Stomach (tissue), 4 donors: Measurements from ENCODE around the gene SHANK3.

ENCODE experiments used
- POLR2AphosphoS5 ChIP-seq, 3 donors: sonication (generic); formaldehyde crosslinking; IDR thresholded peaks; one replicate each; pipeline ENCODE4 v1.6.1; 2016; ENCODE audit warnings: antibody characterized with exemption in 3 of 3
- TF ChIP-seq, protein P1 (sequence below), 7 experiments: fragments of 450-650 bp in 4 of 7; fragments of 200-600 bp in 3 of 7; sonication (generic) in 3 of 7; IDR thresholded peaks; one replicate each; pipeline ENCODE4 v1.5.1; 2016 to 2019; ENCODE audit warnings: antibody characterized with exemption in 7 of 7, control low read depth in 2 of 7, mild to moderate bottlenecking in 1 of 7

GRCh38 chr22:50665212-50665611 is 7.4 kb upstream of the SHANK3 start:
- TF ChIP-seq, protein P1, sequence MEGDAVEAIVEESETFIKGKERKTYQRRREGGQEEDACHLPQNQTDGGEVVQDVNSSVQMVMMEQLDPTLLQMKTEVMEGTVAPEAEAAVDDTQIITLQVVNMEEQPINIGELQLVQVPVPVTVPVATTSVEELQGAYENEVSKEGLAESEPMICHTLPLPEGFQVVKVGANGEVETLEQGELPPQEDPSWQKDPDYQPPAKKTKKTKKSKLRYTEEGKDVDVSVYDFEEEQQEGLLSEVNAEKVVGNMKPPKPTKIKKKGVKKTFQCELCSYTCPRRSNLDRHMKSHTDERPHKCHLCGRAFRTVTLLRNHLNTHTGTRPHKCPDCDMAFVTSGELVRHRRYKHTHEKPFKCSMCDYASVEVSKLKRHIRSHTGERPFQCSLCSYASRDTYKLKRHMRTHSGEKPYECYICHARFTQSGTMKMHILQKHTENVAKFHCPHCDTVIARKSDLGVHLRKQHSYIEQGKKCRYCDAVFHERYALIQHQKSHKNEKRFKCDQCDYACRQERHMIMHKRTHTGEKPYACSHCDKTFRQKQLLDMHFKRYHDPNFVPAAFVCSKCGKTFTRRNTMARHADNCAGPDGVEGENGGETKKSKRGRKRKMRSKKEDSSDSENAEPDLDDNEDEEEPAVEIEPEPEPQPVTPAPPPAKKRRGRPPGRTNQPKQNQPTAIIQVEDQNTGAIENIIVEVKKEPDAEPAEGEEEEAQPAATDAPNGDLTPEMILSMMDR (IDR thresholded peaks at IDR 0.05), result no peak
- TF ChIP-seq POLR2AphosphoS5 (IDR thresholded peaks at IDR 0.05), result no peak
